Measurements from ENCODE around the gene FBLN5.
"Not testable (repeated sequence)": the region's sequence is repeated elsewhere in the genome, so short reads cannot be mapped to it uniquely, and the experiment has no call there.

Gene FBLN5

DNA sequence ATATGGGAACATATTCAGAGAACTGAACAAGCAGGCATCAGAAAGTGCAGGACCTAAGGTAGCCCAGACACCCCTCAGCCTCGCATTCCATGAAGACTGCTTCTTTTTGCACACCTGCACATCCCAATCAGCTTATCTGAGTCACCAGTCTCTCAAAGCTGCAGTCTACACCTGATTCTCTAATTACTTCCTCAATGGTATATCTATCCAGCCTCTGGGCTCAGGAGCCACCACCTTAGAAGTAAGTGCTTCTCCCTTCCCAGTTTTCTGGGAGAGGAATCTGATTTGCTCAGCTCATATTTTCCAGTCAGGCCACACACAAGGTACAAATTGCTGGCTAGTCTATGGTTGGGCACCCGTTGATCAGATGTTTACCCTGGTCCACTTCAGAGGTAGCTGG, 101.8 kb downstream of the FBLN5 start:
- no peak for DNase-seq (ENCODE audit: low read depth, low spot score)
- TF ChIP-seq, protein P1, sequence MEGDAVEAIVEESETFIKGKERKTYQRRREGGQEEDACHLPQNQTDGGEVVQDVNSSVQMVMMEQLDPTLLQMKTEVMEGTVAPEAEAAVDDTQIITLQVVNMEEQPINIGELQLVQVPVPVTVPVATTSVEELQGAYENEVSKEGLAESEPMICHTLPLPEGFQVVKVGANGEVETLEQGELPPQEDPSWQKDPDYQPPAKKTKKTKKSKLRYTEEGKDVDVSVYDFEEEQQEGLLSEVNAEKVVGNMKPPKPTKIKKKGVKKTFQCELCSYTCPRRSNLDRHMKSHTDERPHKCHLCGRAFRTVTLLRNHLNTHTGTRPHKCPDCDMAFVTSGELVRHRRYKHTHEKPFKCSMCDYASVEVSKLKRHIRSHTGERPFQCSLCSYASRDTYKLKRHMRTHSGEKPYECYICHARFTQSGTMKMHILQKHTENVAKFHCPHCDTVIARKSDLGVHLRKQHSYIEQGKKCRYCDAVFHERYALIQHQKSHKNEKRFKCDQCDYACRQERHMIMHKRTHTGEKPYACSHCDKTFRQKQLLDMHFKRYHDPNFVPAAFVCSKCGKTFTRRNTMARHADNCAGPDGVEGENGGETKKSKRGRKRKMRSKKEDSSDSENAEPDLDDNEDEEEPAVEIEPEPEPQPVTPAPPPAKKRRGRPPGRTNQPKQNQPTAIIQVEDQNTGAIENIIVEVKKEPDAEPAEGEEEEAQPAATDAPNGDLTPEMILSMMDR (IDR thresholded peaks at IDR 0.05; ENCODE audit: insufficient read depth, low read length, missing control alignments) = no peak
- ChIA-PET POLR2A (no interaction called here), CTCF (interaction anchor here (1.1 kb wide), 1 partner anchor 13 kb away, joined by 3 read pairs; no protein-coding TSS in a partner anchor)
- no peak overlapping the region for H3K4me3 ChIP-seq (ENCODE audit: low read depth, low read length)

DNA sequence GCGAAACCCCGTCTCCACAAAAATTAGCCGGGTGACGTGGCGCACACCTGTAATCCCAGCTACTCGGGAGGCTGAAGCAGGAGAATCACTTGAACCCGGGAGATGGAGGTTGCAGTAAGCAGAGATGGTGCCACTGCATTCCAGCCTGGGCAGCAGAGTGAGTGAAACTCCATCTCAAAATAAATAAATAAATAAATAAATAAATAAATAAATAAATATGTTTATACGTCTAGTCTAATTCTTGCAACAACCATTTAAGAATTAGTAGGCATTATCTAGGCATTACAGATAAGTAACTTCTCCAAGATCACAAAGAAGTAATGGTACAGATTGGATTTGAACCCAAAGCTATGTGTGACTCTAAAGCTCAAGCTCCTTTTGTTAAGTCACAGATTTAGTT, 102.4 kb downstream of the FBLN5 start:
- POLR2A ChIA-PET; H3K4me3 ChIP-seq (ENCODE audit: low read depth, low read length); DNase-seq (ENCODE audit: low read depth, low spot score): not testable (repeated sequence)
- CTCF ChIA-PET = interaction anchor here (1.1 kb wide), 1 partner anchor 14 kb away, joined by 3 read pairs; no protein-coding TSS in a partner anchor

GRCh38 chr14:91844029-91844428, 103.5 kb downstream of the FBLN5 start:
- H3K4me3 ChIP-seq (ENCODE audit: low read depth, low read length) = no peak overlapping the region
- TF ChIP-seq, protein P1 (IDR thresholded peaks at IDR 0.05; ENCODE audit: insufficient read depth, low read length, missing control alignments) = no peak
- no peak for DNase-seq (ENCODE audit: low read depth, low spot score)
- ChIA-PET POLR2A (no interaction called here), CTCF (no interaction called here)

DNA sequence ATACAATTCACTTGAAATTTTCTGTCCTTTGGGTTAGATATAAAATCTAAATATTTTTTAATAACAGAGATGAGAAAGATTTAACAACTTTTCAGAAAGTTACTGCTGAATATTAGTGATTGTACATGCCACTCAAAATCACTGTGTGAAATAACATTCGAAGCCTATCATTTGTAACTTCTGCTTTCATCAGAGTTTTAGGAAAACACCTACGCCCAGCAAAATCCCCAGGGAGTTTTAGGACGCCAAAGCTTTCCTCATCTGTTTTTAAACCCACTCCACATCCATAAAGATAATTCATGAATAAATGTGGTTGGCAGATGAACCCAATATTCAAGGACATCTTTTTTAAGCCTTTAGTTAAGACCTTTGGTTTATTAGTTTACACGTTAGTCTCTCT, 104.1 kb downstream of the FBLN5 start:
- H3K4me3 ChIP-seq (ENCODE audit: low read depth, low read length) = no peak overlapping the region
- TF ChIP-seq, protein P1 (IDR thresholded peaks at IDR 0.05; ENCODE audit: insufficient read depth, low read length, missing control alignments) = no peak
- POLR2A ChIA-PET = no interaction called here
- no peak for DNase-seq (ENCODE audit: low read depth, low spot score)
- CTCF ChIA-PET = no interaction called here

- ChIA-PET CTCF (no interaction called here), POLR2A (no interaction called here)
- no peak overlapping the region for H3K4me3 ChIP-seq (ENCODE audit: low read depth, low read length)
- no peak for DNase-seq (ENCODE audit: low read depth, low spot score)
- TF ChIP-seq, protein P1 (IDR thresholded peaks at IDR 0.05; ENCODE audit: insufficient read depth, low read length, missing control alignments) = no peak
Measured at GRCh38 chr14:91841065-91841464, 106.4 kb downstream of the FBLN5 start.

DNA sequence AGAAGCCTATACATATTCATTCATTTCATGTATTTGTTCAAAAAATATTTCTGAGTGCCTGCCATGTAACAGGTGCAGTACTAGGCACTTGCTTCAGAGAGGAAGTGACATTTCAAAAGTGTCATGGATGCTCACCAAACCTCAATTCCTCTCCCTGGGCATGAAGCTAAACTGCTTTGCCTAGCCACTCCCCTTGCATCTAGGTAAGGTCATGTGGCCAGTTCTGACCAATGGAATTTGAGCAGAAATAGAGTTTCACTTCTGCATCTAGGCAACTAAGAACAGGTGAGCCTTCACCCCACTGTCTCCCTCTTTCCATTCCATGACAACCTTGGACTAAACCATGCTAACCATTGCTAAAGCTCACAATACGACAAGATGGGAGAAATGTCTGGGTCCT, 107.7 kb downstream of the FBLN5 start:
- POLR2A ChIA-PET = no interaction called here
- no peak for DNase-seq (ENCODE audit: low read depth, low spot score)
- CTCF ChIA-PET = no interaction called here
- TF ChIP-seq, protein P1 (IDR thresholded peaks at IDR 0.05; ENCODE audit: insufficient read depth, low read length, missing control alignments) = no peak
- H3K4me3 ChIP-seq (ENCODE audit: low read depth, low read length) = no peak overlapping the region

DNA sequence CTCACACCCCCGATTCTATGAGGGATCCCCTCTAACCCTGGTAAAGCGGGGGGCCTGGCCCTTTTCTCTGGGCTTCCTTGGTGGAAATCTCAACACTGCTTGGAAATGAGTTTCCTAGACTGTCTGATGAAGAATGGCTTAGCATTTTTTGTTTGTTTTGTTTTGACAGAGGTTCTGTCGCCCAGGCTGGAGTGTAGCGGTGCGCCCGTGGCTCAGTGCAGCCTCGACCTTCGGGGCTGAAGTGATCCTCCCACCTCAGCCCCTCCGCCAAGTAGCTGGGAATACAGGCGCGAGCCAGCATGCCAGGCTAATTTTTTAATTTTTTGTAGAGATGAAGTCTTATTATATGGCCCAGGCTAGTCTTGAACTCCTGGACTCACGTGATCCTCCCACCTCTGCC, 110.4 kb downstream of the FBLN5 start:
- no peak overlapping the region for H3K4me3 ChIP-seq (ENCODE audit: low read depth, low read length)
- ChIA-PET POLR2A (no interaction called here), CTCF (no interaction called here)
- TF ChIP-seq, protein P1 (IDR thresholded peaks at IDR 0.05; ENCODE audit: insufficient read depth, low read length, missing control alignments) = no peak
- DNase-seq (ENCODE audit: low read depth, low spot score) = no peak

Measured in AG04449 (cell line).